Fibroblast of skin of left biceps (primary cell): Measurements from ENCODE around the gene DCUN1D2.
"Not testable (repeated sequence)": the region's sequence is repeated elsewhere in the genome, so short reads cannot be mapped to it uniquely, and the experiment has no call there.

ENCODE experiments used
- DNase-seq, 2 experiments: peaks; one replicate each; pipeline ENCODE4 v3.0.0-alpha.2; 2013; ENCODE audit warnings: low read depth in 2 of 2

DCUN1D2 gene

GRCh38 chr13:113465300-113465699, 25.2 kb downstream of the DCUN1D2 start:
- DNase-seq: no peak

GRCh38 chr13:113464476-113464875, 26.0 kb downstream of the DCUN1D2 start:
- DNase-seq: no peak

GRCh38 chr13:113461022-113461751, 29.3 kb downstream of the DCUN1D2 start:
- DNase-seq: no peak

- DNase-seq: no peak
Measured at GRCh38 chr13:113460599-113460998, 29.9 kb downstream of the DCUN1D2 start.

GRCh38 chr13:113460064-113460555, 30.4 kb downstream of the DCUN1D2 start:
- no peak for DNase-seq

- no peak for DNase-seq
Measured at GRCh38 chr13:113458253-113459065, 32.1 kb downstream of the DCUN1D2 start.

- no peak for DNase-seq
Measured at GRCh38 chr13:113457510-113457909, 33.0 kb downstream of the DCUN1D2 start.

- DNase-seq: no peak
Measured at GRCh38 chr13:113456116-113456702, 34.3 kb downstream of the DCUN1D2 start.

- DNase-seq: no peak
Measured at GRCh38 chr13:113455384-113455783, 35.1 kb downstream of the DCUN1D2 start.

- no peak for DNase-seq
Measured at GRCh38 chr13:113454936-113455335, 35.6 kb downstream of the DCUN1D2 start.

- no peak for DNase-seq
Measured at GRCh38 chr13:113452942-113453901, 37.3 kb downstream of the DCUN1D2 start, which contains the start of gene ADPRHL1. ADPRHL1 (minus strand) TSS chr13:113453488; CDS start chr13:113453437, 51 bp downstream.

- no peak for DNase-seq
Measured at GRCh38 chr13:113452466-113452865, 38.0 kb downstream of the DCUN1D2 start.

- DNase-seq: no peak
Measured at GRCh38 chr13:113451951-113452421, 38.5 kb downstream of the DCUN1D2 start.

GRCh38 chr13:113450861-113451620, 39.5 kb downstream of the DCUN1D2 start:
- DNase-seq: not testable (repeated sequence)

- DNase-seq: not testable (repeated sequence)
Measured at GRCh38 chr13:113450348-113450744, 40.2 kb downstream of the DCUN1D2 start.

GRCh38 chr13:113449693-113450347, 40.7 kb downstream of the DCUN1D2 start:
- DNase-seq: no peak

GRCh38 chr13:113448885-113449692, 41.4 kb downstream of the DCUN1D2 start:
- no peak for DNase-seq

GRCh38 chr13:113448545-113448884, 42.0 kb downstream of the DCUN1D2 start:
- DNase-seq: no peak

- DNase-seq: no peak
Measured at GRCh38 chr13:113447596-113447995, 42.9 kb downstream of the DCUN1D2 start.
